Heart left ventricle (tissue), 13 donors: ENCODE data around the gene DSE.

Experiments
- CTCF ChIP-seq, 12 donors: fragments of 200-600 bp; sonication (generic) in 4 of 12; IDR thresholded peaks; one replicate each; pipeline versions ENCODE4 v1.5.0 to v1.8.0; 2018 to 2022; ENCODE audit warnings: antibody characterized with exemption in 12 of 12, mild to moderate bottlenecking in 5 of 12
- POLR2A ChIP-seq, 2 donors: fragments of 450-650 bp; IDR thresholded peaks; one replicate each; pipeline ENCODE4 v1.6.1; 2017; ENCODE audit warnings: antibody characterized with exemption in 2 of 2, mild to moderate bottlenecking in 2 of 2, moderate library complexity in 2 of 2
- donor health status: ischemic (EF 13 %, LVEDD 7.1; RV severe dilation, severe dysfunction).
- donor health status: DM: no; HTN: yes; CAD: no.
- donor health status: DM: no; HTN: no; CAD: no.
- donor health status: ischemic (EF 25% LVEDD 6.9; RV normal size, moderate dysfunction).
- donor health status: ischemic (EF 25% LVEDD 5.7; RV mildly dilated, moderate dysfunction).
- donor health status: ischemic (EF 35%, LVEDD 5.7; RV mildly dilated, moderate dysfunction).
- donor health status: nonischemic (EF 11% LVEDD 7.7; RV severe dilation, severe dysfunction).
- donor health status: DM: yes; HTN: yes; CAD: no.
- donor health status: PGD.
- donor health status: ischemic (EF 29% LVEDD 5.4; RV normal size, mild dysfunction).
- donor health status: nonischemic (EF 23%, LVEDD 6.1; RV moderate dilation, normal function).

- TF ChIP-seq CTCF (IDR thresholded peaks at IDR 0.05) (no peak), POLR2A (IDR thresholded peaks at IDR 0.05) (no peak)
These were observed 31.8 kb upstream of the DSE start for GRCh38 chr6:116338943-116339342.
